HG02571 (cell line): ENCODE results near the gene RHOA.
"Not testable (repeated sequence)": the region's sequence is repeated elsewhere in the genome, so short reads cannot be mapped to it uniquely, and the experiment has no call there.

ENCODE experiments used
- ATAC-seq: cut with Tn5 transposase; IDR thresholded peaks from one replicate; pipeline ENCODE4 v1.9.1; 2021; ENCODE audit warnings: mild to moderate bottlenecking, moderate library complexity; ENCODE audit not compliant: unreplicated experiment

The RHOA gene

DNA sequence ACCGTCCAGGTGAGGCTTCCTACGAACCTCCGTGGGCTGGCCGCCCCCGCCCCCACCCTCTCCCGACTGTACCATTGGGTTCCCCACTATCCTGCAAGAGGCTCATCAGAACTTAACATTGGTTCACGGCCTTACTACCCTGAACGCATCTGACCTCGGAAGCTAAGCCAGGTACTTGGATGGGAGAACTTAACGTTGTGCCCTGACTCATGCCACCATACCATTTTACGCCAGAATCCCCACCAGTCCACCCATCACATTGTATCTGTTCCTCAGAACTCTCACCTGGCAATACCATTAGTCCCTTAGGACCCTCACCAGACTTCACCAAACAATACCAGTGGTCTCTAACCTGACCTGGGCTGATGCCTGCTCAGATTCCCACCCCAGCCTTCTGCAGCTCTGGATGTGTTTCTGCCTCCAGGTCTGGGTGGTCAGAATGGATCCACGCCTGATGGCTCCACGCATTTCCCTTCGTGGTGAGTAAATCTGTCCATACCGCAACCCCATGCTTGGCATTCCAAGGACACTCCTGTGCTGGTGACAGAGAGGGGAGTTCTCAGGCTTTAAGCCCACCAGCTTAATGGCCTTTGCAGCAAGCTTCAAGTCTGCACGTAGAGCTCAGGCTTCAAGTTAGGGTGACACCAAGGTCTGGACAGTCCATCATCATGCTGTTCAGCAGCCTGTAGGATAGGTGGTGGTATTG, 1.0 kb upstream of the RHOA start:
- ATAC-seq = no peak

DNA sequence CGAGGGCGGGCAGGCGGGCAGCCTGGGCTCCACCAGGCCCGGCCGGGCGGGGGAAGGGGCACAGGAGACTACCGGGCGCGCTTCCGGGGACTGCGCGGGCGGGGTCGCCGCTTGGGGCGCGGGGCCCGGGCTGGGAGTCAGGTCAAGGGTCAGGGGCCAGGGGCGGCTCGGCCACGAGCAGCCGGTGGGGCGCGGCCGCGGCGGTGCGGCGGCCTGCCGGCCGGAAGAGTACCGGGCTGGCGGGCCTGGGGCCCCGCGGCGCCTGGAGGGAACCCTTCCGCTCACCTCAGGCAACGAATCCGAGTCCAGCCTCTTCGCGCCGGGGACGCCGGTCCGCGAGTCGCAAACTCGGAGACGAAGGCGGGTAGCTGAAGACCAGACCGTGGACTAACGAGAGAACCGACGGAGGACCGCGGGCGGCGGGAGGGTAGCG, 225 bp downstream of the RHOA start:
- ATAC-seq = peak; percentile 26

DNA sequence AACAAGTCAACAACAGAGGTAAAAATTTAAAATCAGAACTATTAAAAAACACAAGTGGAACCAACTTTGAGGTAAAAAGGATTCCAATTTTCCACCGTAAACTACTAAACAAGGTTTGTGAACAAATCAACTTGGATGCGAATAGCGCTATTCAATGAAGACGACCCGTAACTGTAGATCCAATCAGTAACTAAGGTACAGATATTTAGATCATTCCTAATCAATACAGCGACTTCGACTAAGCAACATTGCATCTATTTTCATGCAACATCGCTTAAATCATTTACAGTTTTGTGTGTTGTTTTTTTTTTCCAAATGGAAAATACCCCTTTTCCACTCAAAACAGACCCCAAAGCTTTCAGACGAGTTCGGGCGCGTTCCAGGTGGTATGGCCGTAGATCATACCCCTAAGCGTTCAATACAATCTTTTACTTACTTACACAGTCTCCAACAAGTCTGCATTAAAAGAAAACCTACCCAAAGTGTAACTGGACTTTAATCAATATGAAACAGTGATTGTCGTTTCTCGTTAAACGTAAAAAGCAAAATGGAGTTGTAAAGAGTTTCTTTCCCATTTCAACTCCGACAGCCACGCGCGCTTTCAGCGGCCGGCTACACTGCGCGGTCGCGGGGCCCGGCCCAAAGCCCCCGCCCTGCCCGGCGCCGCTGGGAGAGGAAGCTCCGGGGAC, 786 bp downstream of the RHOA start:
- no peak for ATAC-seq

DNA sequence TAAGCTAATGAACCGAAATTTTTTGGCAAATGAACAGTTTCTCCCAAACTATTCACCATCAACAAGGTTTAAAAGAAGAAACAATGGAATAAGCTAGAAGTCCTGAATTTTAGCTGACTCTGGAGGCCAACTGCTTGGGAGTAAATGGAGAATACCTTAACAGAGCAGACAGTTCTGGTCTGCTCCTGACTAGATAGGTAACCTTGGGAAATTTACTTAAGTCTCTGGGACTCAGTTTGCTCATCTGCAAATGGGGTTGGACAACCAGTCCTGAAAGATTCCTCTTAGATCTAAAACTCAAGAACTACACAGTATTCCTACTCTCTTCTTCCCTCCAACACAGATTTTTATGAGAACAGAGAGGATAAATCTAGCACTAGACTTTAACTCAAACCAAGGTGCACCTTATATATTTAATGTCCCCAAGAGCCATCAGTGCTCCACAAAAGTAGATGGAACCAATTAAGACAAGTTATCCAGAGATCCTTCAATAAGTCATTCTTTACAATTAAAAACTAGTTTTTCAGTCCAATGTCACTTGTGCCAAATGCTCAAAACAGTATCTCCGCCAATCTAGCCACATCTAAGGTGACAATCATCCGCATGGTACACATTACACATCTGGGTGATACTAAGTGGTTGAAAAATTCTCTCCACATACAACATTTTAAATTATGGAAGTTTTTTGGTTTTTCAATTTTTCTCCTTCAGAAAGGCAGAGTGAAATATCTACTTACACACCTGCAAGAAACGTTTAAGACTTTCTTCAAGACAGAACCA, 1.5 kb downstream of the RHOA start:
- no peak for ATAC-seq

DNA sequence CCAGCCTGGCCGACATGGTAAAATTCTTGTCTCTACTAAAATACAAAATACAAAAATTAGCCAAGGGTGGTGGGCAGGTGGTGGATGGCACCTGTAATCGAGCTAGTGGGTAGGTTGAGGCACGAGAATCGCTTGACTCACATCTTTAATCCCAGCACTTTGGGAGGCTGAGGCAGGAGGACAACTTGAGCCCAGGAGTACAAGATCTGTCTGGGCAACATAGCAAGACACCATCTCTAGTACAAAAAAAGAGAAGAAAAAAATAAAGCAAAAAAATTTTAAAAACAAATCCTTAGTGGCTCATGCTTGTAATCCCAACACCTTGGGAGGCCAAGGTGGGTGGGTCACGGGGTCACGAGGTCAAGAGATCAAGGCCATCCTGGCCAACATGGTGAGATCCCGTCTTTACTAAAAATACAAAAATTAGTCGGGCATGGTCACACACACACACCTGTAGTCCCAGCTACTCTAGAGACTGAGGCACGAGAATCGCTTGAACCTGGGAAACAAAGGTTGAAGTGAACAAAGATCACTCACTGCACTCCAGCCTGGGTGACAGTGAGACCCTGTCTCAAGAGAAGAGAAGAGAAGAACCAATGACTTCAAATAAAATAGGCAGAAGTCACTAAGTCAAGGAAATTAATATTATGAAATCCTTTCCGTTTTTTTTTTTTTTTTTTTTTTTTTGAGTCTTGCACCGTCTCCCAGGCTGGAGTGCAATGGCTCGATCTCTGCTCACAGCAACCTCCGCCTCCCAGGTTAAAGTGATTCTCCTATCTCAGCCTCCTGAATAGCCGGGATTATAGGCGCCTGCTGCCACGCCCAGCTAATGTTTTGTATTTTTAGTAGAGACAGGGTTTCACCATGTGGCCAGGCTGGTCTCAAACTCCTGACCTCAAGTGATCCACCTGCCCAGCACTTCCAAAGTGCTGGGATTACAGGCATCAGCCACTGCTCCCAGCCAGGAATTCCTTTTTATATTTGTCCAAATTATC, 4.9 kb downstream of the RHOA start:
- ATAC-seq = no peak

DNA sequence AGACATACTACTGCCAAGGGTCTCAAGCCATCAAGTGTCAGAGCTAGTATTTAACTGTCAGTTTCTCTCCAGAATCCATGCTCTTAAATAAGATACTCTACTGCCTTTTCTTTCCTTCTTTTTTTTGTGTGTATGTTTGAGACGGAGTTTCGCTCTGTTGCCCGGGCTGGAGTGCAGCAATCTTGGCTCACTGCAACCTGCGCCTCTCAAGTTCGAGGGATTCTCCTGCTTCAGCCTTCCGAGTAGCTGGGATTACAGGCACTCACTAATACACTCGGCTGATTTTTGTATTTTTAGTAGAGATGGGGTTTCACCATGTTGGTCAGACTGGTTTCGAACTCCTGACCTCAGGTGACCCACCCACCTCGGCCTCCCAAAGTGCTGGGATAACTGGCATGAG, 6.2 kb downstream of the RHOA start:
- not testable (repeated sequence) for ATAC-seq

DNA sequence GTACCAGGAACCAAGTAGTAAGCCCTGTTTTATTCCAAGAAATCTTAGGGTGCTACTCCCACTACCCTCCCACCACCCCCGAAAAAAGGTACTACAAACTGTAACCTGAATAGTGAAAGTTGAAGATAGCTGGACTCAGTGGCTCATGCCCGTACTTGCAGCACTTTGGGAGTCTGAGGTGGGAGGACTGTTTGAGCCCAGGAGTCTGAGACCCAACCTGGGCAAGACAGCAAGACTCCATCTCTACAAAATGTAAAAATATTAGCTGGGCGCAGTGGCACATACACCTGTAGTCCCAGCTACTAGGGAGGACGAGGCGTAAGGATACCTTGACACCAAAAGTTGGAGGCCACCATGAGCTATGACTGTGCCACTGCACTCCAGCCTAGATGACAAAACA, 7.9 kb downstream of the RHOA start:
- no peak for ATAC-seq

DNA sequence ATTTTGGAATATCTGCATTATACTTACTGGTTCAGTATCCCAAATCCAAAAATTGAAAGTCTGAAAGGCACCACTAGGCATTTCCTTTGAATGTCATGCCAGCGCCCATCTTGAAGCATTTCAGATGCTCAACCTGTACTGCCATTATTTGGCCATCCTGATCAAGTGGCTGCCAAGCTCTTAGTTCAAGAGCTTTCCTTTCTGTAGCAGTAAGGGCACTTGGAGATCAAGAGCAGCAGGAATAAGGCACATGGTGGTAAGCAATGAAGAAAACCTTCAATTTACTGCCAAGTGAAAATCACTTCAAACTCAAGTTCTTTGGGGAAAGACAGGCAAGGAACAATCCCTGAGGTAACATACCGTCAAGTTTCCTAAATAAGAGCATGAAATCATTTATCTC, 10.0 kb downstream of the RHOA start:
- no peak for ATAC-seq

DNA sequence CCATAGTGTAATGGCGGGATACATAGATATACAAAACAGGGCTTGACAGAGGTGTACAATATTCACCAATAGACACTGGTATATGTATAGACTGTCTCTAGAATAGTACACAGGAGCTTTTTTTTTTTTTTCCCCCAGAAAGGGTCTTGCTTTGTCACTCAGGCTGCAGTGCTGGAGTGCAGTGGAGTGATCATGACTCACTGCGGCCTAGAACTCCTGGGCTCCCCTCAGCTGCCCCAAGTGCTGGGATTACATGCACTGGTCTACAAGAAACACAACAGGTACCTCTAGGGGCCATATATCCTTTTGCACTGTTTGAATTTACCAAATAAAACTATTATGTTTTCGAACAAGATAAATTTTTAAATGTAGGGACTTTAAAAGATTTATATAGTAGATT, 12.3 kb downstream of the RHOA start:
- ATAC-seq = no peak

DNA sequence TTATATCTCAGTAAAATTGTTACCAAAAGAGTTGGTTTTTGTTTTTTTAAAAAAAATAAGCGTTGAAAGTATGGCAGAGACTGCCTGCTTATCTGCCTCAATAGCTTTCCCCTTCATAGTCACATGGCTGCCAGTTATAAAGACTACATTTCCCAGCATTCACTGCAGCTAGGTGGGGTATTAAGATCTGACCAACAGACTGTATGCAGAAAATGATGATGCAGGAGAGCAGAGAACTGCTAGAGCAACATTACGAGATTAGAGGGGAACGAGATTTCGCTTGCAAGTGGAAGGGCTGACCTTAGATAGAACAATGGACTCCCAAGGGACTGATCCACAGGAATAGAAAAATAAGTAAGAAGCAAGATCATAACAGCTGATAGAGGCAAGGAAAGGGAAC, 14.3 kb downstream of the RHOA start:
- ATAC-seq = no peak

DNA sequence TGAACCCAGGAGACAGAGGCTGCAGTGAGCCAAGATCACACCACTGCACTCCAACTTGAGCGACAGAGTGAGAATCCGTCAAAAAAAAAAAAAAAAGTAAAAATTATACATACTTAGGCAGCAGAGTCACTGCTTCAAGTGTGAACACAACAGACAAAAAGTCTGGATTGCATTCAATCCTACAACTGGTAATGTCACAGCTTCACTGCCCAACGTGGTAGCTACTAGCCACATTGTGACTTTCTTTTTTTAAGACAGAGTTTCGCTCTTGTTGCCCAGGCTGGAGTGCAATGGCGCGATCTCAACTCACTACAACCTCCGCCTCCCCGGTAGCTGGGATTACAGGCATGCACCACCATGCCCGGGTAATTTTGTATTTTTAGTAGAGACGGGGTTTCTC, 20.5 kb downstream of the RHOA start:
- ATAC-seq = not testable (repeated sequence)

DNA sequence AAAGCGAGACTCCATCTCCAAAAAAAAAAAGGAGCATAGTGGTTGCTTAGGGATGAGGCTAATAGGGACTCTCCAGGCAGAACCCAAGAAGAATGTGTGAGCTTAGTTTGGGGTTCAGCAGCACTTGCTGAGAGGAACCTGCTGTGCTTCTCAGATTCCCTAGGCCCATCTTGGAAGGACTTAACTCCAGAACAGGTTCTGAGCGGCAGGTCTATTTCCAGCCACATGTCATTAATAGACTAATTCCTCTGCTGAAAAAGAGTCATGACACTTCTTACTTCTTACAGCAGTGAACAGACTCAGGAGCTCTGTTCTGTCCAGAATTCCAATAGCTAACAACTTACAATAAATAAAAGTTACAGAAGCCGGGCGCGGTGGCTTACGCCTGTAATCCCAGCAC, 22.5 kb downstream of the RHOA start:
- ATAC-seq = no peak

DNA sequence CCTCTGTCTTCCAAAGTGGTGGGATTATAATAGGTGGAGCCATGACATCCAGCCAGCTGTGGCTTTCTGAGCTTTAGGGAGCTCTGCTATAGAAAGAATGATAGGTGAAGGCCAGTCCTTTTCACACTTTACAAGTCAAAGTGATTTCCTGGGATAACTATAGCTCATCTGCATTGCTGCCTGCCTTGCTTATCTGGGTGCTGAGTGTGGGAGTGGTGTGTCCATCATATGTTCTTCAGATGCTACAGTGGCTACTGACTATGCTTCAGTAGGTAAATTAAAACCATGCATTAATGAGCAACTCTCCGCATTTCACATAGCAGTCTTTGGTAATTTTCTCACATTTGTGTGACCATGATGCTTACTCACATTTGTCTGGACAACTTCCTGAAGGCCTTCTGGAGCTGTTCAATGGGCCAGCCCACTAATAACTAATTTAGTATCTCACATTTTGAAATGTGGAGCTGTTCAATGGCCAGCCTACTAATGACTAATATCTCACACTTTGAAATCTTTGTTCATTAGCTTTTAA, 23.4 kb downstream of the RHOA start:
- no peak for ATAC-seq

DNA sequence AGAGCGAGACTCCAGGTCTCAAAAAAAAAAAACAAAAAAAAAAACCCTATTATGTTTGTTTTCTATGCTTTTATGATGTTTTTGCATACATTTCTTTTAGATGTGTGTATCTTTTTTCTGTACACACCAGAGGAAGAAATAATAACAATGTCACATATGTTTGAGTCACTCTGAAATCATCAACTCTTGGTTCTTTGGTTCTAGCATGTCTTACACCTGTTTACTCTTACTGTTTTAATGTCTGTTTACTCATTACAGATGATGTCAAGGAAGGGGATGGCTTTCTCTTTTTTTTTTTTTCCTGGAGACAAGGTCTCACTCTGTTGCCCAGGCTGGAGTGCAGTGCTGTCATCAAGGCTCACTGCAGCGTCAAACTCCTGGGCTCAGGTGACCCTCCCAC, 24.1 kb downstream of the RHOA start:
- no peak for ATAC-seq

DNA sequence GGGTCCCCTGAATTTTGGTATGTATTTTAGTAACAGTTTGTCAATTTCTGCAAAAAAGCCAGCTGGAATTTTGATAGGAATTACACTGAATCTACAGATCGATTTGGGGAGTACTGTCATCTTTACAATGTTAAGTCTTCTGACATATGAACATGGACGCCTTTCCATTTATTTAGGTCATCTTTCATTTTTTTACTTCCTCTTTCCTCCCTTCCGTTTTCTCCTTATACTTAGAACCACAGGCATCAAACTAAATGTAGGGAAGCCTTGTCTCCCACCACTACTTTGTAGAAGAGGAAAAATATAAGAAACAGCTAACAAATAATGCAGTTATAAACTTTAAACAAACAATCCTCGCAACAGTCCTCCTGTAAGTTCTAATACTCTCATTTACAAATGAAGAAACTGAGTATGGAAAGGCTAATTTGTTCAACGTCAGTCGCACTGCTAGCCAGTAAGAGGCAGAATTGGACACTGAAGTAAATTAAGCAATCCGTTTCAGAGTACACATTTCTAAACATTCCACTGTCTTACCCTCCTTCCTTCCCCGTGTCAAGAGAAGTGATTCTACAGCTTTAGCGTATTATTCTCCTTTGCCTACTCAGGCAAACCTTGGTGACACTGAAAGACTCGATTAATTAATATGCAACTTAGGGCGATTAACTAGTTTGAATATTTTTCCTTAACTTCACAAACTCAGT, 25.6 kb downstream of the RHOA start:
- no peak for ATAC-seq

DNA sequence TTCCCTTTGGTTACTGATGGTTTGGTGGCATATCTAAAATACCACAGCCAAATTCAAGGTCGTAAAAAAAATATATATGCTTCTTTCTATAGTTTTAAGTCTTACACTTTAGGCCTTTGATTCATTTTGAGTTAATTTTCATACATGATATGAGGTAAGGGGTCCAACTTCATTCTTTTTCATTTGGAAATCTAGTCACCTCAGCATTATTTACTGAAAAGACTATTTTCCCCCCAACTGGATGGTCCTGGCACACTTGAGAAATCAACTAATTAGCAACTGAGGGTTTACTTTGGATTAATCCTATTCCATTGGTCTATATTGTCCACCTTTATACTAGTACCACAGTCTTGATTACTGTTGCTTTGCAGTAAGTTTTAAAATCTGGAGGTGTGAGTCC, 26.2 kb downstream of the RHOA start:
- no peak for ATAC-seq

DNA sequence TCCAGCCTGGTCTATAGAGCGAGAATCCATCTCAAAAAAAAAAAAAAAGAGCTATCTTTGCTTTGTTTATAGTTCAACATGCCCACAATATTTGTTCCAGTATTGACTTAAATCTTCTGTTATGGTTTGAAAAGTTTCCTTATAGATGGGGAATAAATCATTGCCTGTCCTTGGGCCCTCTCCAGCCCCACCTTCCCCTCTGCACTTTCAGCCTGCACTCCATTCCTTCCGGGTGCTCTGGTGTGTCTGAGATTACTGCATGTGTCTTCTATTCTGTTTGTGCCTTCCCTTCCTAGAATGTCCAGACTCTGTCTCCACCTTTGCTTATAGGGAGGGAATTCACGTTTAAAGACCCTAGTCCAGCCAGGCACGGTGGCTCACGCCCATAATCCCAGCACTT, 28.4 kb downstream of the RHOA start:
- no peak for ATAC-seq

DNA sequence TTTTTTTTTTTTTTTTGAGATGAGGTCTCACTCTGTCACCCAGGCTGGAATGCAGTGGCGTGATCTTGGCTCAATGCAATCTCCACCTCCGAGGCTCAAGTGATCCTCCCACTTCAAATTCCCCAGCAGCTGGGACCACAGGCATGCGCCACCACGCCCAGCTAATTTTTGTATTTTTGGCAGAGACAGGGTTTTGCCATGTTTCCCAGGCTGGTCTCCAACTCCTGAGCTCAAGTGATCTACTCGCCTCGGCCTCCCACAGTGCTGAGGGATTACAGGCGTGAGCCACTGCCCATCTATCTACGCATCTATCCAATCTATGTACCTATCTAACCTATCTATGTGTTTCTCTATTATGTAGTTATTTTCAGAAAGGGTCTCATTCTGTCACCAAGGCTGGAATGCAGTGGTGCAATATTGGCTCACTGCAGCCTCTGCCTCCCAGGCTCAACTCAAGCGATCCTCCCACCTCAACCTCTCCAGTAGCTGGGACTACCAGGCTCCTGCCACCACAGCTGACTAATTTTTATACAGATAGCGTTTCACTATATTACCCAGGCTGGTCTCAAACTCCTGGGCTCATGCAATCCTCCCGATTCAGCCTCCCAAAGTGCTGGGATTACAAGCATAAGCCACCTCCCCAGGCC, 33.4 kb downstream of the RHOA start:
- no peak for ATAC-seq

DNA sequence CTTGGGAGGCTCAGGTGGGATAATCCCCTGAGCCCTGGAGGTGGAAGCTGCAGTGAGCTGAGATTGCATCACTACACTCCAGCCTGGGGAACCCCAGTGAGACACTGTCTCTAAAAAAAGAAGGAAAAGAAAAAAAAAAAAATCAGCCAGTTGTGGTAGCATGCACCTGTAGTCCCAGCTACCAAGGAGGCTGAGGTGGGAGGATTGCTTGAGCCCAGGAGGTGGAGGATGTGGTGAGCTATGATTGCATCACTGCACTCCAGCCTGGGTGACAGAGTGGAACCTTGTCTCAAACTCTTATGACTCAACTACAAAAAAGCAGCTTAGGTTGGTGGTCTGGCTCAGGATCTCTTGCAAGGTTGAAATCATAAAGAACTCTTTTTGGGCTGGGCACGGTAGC, 34.3 kb downstream of the RHOA start:
- no peak for ATAC-seq
